Gastroesophageal sphincter (tissue), 3 donors: ENCODE data around the gene HEMGN.

ENCODE experiments used
- EP300 ChIP-seq: sonication (generic); formaldehyde crosslinking; IDR thresholded peaks from one replicate; pipeline ENCODE4 v1.6.1; 2017; ENCODE audit warnings: antibody characterized with exemption, mild to moderate bottlenecking
- POLR2A ChIP-seq, 2 donors: fragments of 450-650 bp; IDR thresholded peaks; one replicate each; pipeline ENCODE4 v1.6.1; 2017; ENCODE audit warnings: antibody characterized with exemption in 2 of 2, mild to moderate bottlenecking in 2 of 2, moderate library complexity in 1 of 2
- TF ChIP-seq, protein P1 (sequence below), 4 experiments: fragments of 200-600 bp in 2 of 4; fragments of 450-650 bp in 2 of 4; sonication (generic) in 1 of 4; IDR thresholded peaks; one replicate each; pipeline ENCODE4 v1.5.1; 2017 to 2019; ENCODE audit warnings: antibody characterized with exemption in 4 of 4, mild to moderate bottlenecking in 2 of 4, moderate library complexity in 2 of 4

DNA sequence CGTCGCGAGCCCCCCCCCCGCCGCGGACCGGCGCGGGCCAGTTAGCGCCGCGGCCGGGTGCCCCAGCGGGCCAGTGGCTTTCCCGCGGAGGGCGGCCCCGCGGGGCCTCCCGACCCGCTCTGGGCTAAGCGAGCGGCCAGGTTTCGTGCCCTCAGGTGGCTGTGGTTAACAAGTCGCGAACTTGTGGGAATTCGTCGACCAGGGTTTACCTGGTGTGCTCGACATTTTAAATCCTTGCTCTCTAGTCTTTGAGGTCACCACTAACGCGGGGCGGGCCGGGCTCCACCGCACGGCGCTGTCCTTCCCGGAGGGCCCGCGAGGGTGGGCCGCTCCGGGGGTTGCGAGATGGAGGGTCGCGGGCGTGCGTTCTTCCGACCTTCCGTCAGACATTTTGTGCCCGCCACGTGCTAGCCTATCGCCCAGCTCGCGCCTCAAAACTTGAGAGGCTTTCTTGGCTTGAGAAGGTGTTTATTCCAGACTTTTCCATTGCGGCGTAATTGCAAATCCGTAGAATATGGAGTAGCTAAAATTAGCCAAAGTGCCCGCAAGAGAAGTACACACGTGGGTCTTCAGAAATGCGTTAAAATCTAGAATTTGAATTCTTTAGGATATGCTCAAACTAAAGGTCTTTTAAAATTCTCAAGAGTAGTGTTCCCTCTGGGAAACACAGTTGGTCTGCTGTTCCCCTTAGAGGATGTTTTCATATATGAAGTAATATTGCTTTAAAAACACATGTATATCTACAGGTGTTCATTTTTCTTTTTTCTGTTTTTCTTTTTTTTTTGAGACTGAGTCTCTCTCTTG, 47.3 kb upstream of the HEMGN start:
- TF ChIP-seq POLR2A (IDR thresholded peaks at IDR 0.05) (no peak), EP300 (no peak)
- TF ChIP-seq, protein P1, sequence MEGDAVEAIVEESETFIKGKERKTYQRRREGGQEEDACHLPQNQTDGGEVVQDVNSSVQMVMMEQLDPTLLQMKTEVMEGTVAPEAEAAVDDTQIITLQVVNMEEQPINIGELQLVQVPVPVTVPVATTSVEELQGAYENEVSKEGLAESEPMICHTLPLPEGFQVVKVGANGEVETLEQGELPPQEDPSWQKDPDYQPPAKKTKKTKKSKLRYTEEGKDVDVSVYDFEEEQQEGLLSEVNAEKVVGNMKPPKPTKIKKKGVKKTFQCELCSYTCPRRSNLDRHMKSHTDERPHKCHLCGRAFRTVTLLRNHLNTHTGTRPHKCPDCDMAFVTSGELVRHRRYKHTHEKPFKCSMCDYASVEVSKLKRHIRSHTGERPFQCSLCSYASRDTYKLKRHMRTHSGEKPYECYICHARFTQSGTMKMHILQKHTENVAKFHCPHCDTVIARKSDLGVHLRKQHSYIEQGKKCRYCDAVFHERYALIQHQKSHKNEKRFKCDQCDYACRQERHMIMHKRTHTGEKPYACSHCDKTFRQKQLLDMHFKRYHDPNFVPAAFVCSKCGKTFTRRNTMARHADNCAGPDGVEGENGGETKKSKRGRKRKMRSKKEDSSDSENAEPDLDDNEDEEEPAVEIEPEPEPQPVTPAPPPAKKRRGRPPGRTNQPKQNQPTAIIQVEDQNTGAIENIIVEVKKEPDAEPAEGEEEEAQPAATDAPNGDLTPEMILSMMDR (IDR thresholded peaks at IDR 0.05), result peak in 1 of 4 experiments; percentile 4
